ENCODE results near the gene SSH3. TPM values are rescaled to one million over a fixed set of nuclear protein-coding genes. Genes with fewer than 3 reads are reported as not detected.

SSH3 gene
- total and polyA plus RNA-seq, 2 of the 4 experiments (the other 2 are of a cell fraction), result 7.3 to 26.7 TPM

DNA sequence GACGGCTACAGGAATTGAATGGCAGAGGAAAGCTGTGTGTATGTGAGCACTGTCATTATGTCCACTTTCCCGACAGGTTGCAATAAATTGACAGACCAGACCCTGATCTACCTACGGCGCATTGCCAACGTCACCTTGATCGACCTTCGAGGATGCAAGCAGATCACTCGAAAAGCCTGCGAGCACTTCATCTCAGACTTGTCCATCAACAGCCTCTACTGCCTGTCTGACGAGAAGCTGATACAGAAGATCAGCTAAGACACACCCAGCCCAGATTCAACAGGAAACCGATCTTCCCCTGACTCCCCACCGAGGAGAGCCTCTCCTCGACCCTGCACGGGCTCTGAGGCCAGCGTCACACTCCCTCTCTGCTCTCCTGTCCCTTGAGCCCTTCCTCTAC lies 48.5 kb upstream of the SSH3 start:
- Histone ChIP-seq H4K91ac (ENCODE audit: insufficient read depth, low read depth, low read length) (no peak overlapping the region), H2BK20ac (ENCODE audit: low read depth, low read length) (no peak overlapping the region), H4K20me1 (ENCODE audit: insufficient read depth, low read length) (no peaks in the 10 kb centered on the region; the same call in 1 of the 2 replicates), H3K4me3 (ENCODE audit: insufficient read depth, low read depth, low read length) (no peak overlapping the region), H3K14ac (replicated peaks; ENCODE audit: low read depth, low read length) (no peak overlapping the region), H3K4ac (ENCODE audit: low read depth, low read length) (no peak overlapping the region), H4K8ac (ENCODE audit: low read depth in 2 of 2, low read length in 2 of 2) (no peak overlapping the region), H3K56ac (ENCODE audit: extremely low read depth, insufficient read depth, low read length) (no peak overlapping the region), H3K27me3 (ENCODE audit: control insufficient read depth, insufficient read depth, low read length) (no peaks in the 10 kb centered on the region), H2BK120ac (ENCODE audit: low read depth, low read length) (no peak overlapping the region), H4K5ac (ENCODE audit: low read depth, low read length) (no peak overlapping the region), H3K27ac (ENCODE audit: insufficient read depth, low read length) (no peak overlapping the region), H3K4me2 (ENCODE audit: low read depth, low read length) (no peak overlapping the region), H2AK9ac (replicated peaks; ENCODE audit: low read depth, low read length, poor library complexity) (no peak overlapping the region), H3K79me1 (ENCODE audit: low read depth in 1 of 2, low read length in 2 of 2) (peaks cover 26 to 36% of the 10 kb centered on the region in 2 experiments), H3K23ac (ENCODE audit: low read depth, low read length) (no peak overlapping the region), H3K9ac (ENCODE audit: low read depth, low read length) (no peak overlapping the region), H2BK5ac (ENCODE audit: low read depth, low read length, poor library complexity, severe bottlenecking) (no peak overlapping the region), H3K9me3 (ENCODE audit: control insufficient read depth, insufficient read depth, low read length) (no peaks in the 10 kb centered on the region), H3K4me1 (ENCODE audit: control insufficient read depth, insufficient read depth, low read length) (no peaks in the 10 kb centered on the region), H2AK5ac (ENCODE audit: low read depth, low read length) (no peak overlapping the region), H2BK15ac (ENCODE audit: low read depth, low read length) (no peak overlapping the region), H3K18ac (ENCODE audit: low read depth, low read length) (no peak overlapping the region), H3K9me1 (ENCODE audit: insufficient read depth, low read length) (no peaks in the 10 kb centered on the region), H2AFZ (replicated peaks; ENCODE audit: low read length, poor library complexity) (no peak overlapping the region), H3K36me3 (ENCODE audit: control insufficient read depth, insufficient read depth, low read length) (peaks cover 65% of the 10 kb centered on the region)
- intact Hi-C loops (cut with micrococcal nuclease) (no loop called here), dilution Hi-C loops (cut with HindIII; ENCODE audit: low sequenced_read_pairs, unreplicated experiment) (no loop called here), in situ Hi-C loops (cut with MboI; ENCODE audit: low sequenced_read_pairs) (no loop called here)
- WGBS, 2 experiments (ENCODE audit: extremely low coverage in 2 of 2, insufficient read length in 1 of 2), result 91% methylated on average over 1 of the region's 15 CpGs; no CpG with 5 or more reads in 1 of the 2 experiments
- BruUV-seq (replicated peaks), result no TSS peak
- ChIA-PET CTCF (no interaction called here), POLR2A (ENCODE audit: unreplicated experiment) (no interaction called here)
- ATAC-seq (ENCODE audit: low read depth) (no peak), DNase-seq (no peak)
- TF ChIP-seq NFE2L2 (IDR thresholded peaks at IDR 0.05; ENCODE audit: low read depth, low read length) (no peak), RAD21 (IDR thresholded peaks at IDR 0.05; ENCODE audit: low read length) (no peak), BHLHE40 (IDR thresholded peaks at IDR 0.05; ENCODE audit: low read depth, low read length) (no peak), RFX5 (IDR thresholded peaks at IDR 0.05; ENCODE audit: low read depth, low read length) (no peak), MAZ (IDR thresholded peaks at IDR 0.05; ENCODE audit: borderline replicate concordance, low read depth, low read length) (no peak), CEBPB (IDR thresholded peaks at IDR 0.05; ENCODE audit: low read depth, low read length) (no peak), RCOR1 (IDR thresholded peaks at IDR 0.05; ENCODE audit: insufficient replicate concordance, low read length) (no peak), MAFK (IDR thresholded peaks at IDR 0.05; ENCODE audit: low read depth, low read length) (no peak), MXI1 (IDR thresholded peaks at IDR 0.05; ENCODE audit: borderline replicate concordance, low read depth, low read length) (no peak), CHD1 (IDR thresholded peaks at IDR 0.05; ENCODE audit: low read depth, low read length) (no peak), FOS (IDR thresholded peaks at IDR 0.05; ENCODE audit: low read depth, low read length) (no peak), SMC3 (IDR thresholded peaks at IDR 0.05; ENCODE audit: low read depth, low read length) (no peak)
- TF ChIP-seq, protein P1, sequence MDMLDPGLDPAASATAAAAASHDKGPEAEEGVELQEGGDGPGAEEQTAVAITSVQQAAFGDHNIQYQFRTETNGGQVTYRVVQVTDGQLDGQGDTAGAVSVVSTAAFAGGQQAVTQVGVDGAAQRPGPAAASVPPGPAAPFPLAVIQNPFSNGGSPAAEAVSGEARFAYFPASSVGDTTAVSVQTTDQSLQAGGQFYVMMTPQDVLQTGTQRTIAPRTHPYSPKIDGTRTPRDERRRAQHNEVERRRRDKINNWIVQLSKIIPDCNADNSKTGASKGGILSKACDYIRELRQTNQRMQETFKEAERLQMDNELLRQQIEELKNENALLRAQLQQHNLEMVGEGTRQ (IDR thresholded peaks at IDR 0.05; ENCODE audit: low read depth, low read length), result no peak
- TF ChIP-seq, protein P2, sequence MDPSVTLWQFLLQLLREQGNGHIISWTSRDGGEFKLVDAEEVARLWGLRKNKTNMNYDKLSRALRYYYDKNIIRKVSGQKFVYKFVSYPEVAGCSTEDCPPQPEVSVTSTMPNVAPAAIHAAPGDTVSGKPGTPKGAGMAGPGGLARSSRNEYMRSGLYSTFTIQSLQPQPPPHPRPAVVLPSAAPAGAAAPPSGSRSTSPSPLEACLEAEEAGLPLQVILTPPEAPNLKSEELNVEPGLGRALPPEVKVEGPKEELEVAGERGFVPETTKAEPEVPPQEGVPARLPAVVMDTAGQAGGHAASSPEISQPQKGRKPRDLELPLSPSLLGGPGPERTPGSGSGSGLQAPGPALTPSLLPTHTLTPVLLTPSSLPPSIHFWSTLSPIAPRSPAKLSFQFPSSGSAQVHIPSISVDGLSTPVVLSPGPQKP (IDR thresholded peaks at IDR 0.05; ENCODE audit: borderline replicate concordance, low read depth, low read length), result no peak
